Panc1 (cell line): ENCODE data around the gene ALDH5A1. TPM values are rescaled to one million over a fixed set of nuclear protein-coding genes. Genes with fewer than 3 reads are reported as not detected.

Experiments
- ATAC-seq: fragments of 200-7000 bp; cut with Tn5 transposase; 2 replicates; pipeline ENCODE4 v1.9.1; 2020; ENCODE audit warnings: mild to moderate bottlenecking, moderate library complexity
- BruUV-seq: library from RNA; stranded (reverse); fragments of 400-500 nt; replicated peaks from 2 replicates; lab custom pipeline; 2021; lab: Mats Ljungman, UMichigan
- CTCF ChIA-PET: fragments of 300-600 bp; sonication (Branson Sonifier 250); formaldehyde crosslinking; loops from one replicate; lab custom pipeline; 2022; ENCODE audit warnings: antibody characterized with exemption; lab: Charles Lee
- POLR2A ChIA-PET: fragments of 300-600 bp; sonication (Branson Sonifier 250); formaldehyde crosslinking; loops from one replicate; lab custom pipeline; 2022; ENCODE audit warnings: antibody characterized with exemption; lab: Charles Lee
- DNase-seq: peaks from one replicate; pipeline ENCODE4 v3.0.0-alpha.2; 2010; ENCODE audit warnings: low read depth, low spot score
- H3K27ac ChIP-seq: 2 replicates; pipeline ENCODE4 v1.5.1; 2011; ENCODE audit warnings: mild to moderate bottlenecking, low read length, inconsistent platforms
- H3K27me3 ChIP-seq: fragments of 200-500 bp; sonication (Bioruptor generic); 2 replicates; pipeline ENCODE4 v1.6.0; 2014; ENCODE audit warnings: low read length, inconsistent platforms; ENCODE audit not compliant: control insufficient read depth, insufficient read depth
- H3K36me3 ChIP-seq: fragments of 200-500 bp; sonication (Bioruptor generic); 2 replicates; pipeline ENCODE4 v1.5.1; 2014; ENCODE audit warnings: inconsistent platforms, mild to moderate bottlenecking, low read length, moderate library complexity; ENCODE audit not compliant: control insufficient read depth, insufficient read depth
- H3K4me1 ChIP-seq: 2 replicates; pipeline ENCODE4 v1.5.1; 2011; ENCODE audit warnings: inconsistent platforms, mild to moderate bottlenecking, low read length, moderate library complexity; ENCODE audit not compliant: control insufficient read depth, insufficient read depth
- H3K4me3 ChIP-seq, 2 experiments: 2 replicates each; pipeline ENCODE4 v1.5.1; 2011 to 2012; ENCODE audit warnings: low read depth in 2 of 2, low read length in 2 of 2, mild to moderate bottlenecking in 2 of 2, inconsistent platforms in 1 of 2, moderate library complexity in 1 of 2
- H3K9me3 ChIP-seq: fragments of 200-500 bp; sonication (Bioruptor generic); 2 replicates; pipeline ENCODE4 v1.5.1; 2014; ENCODE audit warnings: low read depth, mild to moderate bottlenecking, inconsistent platforms, low read length, moderate library complexity; ENCODE audit not compliant: control insufficient read depth, insufficient read depth
- POLR2AphosphoS5 ChIP-seq: IDR thresholded peaks from 2 replicates; pipeline ENCODE4 v1.6.1; 2012; ENCODE audit warnings: mild to moderate bottlenecking, low read depth, low read length, moderate library complexity
- SIN3A ChIP-seq: IDR thresholded peaks from 2 replicates; pipeline ENCODE4 v1.6.1; 2012; ENCODE audit warnings: low read depth, mild to moderate bottlenecking, low read length, moderate library complexity, borderline replicate concordance; ENCODE audit not compliant: insufficient read depth
- TCF7L2 ChIP-seq: IDR thresholded peaks from 2 replicates; pipeline ENCODE4 v1.6.1; 2011; ENCODE audit warnings: mild to moderate bottlenecking, low read depth, low read length, inconsistent platforms
- in situ Hi-C: cut with HindIII; loops from 2 replicates; pipeline ENCODE4 v1.10.0; 2016; ENCODE audit warnings: low sequenced_read_pairs, low pct_unique_long_range_greater_than_20kb
- intact Hi-C: fragments of 100-400 bp; cut with micrococcal nuclease; formaldehyde crosslinking; loops from one replicate; pipeline ENCODE4 v1.10.0; 2022; ENCODE audit not compliant: unreplicated experiment
- total RNA-seq: library from RNA; stranded (reverse); gene quantifications from one replicate; pipeline ENCODE4 v1.2.1, GENCODE V29; 2021; ENCODE audit not compliant: unreplicated experiment
- TF ChIP-seq, protein P1 (sequence below): fragments of 450-650 bp; IDR thresholded peaks from 2 replicates; pipeline ENCODE4 v1.5.1; 2017; ENCODE audit warnings: mild to moderate bottlenecking

The ALDH5A1 gene
- total RNA-seq, 1 experiment from 2014 or later: 4.2 TPM

DNA sequence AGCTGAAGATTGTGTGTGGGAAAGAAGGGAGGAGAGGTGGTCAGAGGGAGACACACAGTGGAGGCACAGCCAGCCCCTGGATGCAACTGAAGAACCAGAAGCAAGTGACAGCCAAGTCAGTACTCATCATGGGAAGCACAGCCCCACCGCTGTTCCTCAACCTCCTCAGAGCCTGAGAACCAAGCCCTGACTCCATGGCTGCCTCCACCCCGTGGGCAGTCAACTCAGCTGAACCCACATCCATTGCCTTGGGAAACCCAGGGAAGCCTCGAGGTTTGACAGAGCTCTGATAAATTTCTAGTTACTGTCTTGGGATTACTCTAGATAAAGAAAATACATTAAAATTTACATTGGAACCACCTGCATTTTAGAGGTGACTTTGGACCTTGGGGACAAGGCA, 29.6 kb downstream of the ALDH5A1 start:
- TF ChIP-seq POLR2AphosphoS5 (no peak), SIN3A (no peak)
- TF ChIP-seq, protein P1, sequence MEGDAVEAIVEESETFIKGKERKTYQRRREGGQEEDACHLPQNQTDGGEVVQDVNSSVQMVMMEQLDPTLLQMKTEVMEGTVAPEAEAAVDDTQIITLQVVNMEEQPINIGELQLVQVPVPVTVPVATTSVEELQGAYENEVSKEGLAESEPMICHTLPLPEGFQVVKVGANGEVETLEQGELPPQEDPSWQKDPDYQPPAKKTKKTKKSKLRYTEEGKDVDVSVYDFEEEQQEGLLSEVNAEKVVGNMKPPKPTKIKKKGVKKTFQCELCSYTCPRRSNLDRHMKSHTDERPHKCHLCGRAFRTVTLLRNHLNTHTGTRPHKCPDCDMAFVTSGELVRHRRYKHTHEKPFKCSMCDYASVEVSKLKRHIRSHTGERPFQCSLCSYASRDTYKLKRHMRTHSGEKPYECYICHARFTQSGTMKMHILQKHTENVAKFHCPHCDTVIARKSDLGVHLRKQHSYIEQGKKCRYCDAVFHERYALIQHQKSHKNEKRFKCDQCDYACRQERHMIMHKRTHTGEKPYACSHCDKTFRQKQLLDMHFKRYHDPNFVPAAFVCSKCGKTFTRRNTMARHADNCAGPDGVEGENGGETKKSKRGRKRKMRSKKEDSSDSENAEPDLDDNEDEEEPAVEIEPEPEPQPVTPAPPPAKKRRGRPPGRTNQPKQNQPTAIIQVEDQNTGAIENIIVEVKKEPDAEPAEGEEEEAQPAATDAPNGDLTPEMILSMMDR: no peak
- CTCF ChIA-PET: no interaction called here
- Histone ChIP-seq H3K36me3 (no peaks in the 10 kb centered on the region), H3K9me3 (no peaks in the 10 kb centered on the region), H3K27me3 (no peaks in the 10 kb centered on the region), H3K27ac (no peak overlapping the region), H3K4me3 (no peak overlapping the region), H3K4me1 (no peaks in the 10 kb centered on the region)
- ATAC-seq: no peak
- in situ Hi-C loops (no loop called here), intact Hi-C loops (loop anchor here (2.0 to 10.0 kb wide), 4 partner anchors 53 to 240 kb away; no protein-coding TSS in a partner anchor)
- POLR2A ChIA-PET: no interaction called here
- BruUV-seq: no TSS peak
- DNase-seq: no peak

DNA sequence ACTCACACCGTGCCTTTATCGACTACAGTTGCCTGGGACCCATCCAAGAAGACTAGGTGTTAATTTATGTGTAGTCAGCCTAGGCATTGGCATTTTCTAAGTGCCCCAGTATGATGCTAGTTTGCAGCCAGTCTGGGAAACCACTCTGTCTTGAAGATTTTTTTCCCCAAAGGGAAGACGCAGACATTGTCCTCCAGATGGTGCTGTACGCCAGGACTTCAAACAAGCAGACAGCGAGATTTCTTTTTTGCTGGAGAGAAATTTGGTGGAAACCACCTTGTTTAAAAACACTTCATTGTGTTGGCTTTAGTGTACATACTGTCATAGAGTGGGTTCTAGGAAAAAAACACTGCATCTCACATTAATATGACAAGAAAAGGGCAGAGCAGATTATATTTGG, 30.0 kb downstream of the ALDH5A1 start:
- ATAC-seq (peak; percentile 83), DNase-seq (peak; percentile 36)
- ChIA-PET CTCF (no interaction called here), POLR2A (no interaction called here)
- Histone ChIP-seq H3K9me3 (no peaks in the 10 kb centered on the region), H3K4me3 (no peak overlapping the region), H3K4me1 (no peaks in the 10 kb centered on the region), H3K36me3 (no peaks in the 10 kb centered on the region), H3K27me3 (no peaks in the 10 kb centered on the region), H3K27ac (no peak overlapping the region)
- intact Hi-C loops: loop anchor here (2.0 to 10.0 kb wide), 4 partner anchors 52 to 240 kb away; no protein-coding TSS in a partner anchor
- no TSS peak for BruUV-seq
- TF ChIP-seq POLR2AphosphoS5: no peak
- TF ChIP-seq, protein P1: peak; percentile 78
- in situ Hi-C loops: no loop called here

DNA sequence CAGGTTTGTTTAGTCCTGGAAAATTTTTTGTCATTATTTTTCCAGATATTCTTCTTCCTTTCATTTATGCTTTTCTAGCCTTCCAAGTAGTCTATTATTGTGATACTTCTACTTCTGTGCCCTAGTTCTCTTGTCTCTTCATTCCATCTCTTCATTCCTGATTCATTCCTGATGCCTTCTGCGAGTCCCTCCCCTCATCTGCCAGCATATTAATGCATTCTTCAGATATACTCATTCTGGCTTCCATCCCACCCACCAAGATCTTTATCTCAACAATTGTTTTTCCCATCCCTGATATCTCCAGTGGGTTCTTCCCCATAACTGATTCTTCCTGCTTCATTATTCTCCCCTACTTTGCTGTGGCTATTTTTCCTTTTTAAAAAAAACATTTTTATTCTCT, 35.2 kb downstream of the ALDH5A1 start:
- CTCF ChIA-PET: no interaction called here
- no TSS peak for BruUV-seq

More for the DNA sequence above, 35.2 kb downstream of the ALDH5A1 start:
- DNase-seq: no peak
- Histone ChIP-seq H3K27me3 (no peaks in the 10 kb centered on the region), H3K36me3 (no peaks in the 10 kb centered on the region), H3K4me1 (no peaks in the 10 kb centered on the region), H3K27ac (no peak overlapping the region), H3K9me3 (no peaks in the 10 kb centered on the region), H3K4me3 (no peak overlapping the region)
- in situ Hi-C loops: no loop called here
- no peak for ATAC-seq
- intact Hi-C loops: loop anchor here (10.0 kb wide), 1 partner anchor 235 kb away; no protein-coding TSS in a partner anchor
- TF ChIP-seq, protein P1: no peak
- TF ChIP-seq TCF7L2 (no peak), SIN3A (no peak)
- POLR2A ChIA-PET: no interaction called here
